ENCODE data around the gene TCOF1.

Gene TCOF1

DNA sequence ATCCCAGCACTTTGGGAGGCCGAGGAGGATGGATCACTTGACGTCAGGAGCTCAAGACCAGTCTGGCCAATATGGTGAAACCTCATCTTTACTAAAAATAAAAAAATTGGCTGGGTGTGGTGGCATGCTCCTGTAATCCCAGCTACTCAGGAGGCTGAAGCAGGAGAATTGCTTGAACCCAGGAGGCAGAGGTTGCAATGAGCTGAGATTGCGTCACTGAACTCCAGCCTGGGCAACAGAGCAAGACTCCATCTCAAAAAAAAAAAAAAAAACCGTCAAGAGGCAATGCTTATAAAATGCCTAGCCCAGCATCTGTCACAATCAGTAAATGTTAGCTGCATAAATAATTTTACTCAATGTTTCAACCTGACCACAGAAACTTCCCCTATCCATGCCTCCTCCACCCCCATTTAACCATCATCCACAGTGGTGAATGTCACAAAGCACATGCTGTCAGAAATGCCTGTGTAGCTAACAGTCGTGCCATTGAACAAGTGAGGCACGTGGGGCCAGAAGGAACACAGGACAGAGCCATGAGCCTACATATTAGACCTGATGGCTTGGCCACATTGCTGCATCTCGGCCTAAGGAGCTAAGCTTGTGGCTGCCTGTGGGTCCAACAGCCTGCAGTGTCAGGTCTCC, 16.8 kb upstream of the TCOF1 start:
- H4K20me1 ChIP-seq (ENCODE audit: insufficient read depth, low read length): no peaks in the 10 kb centered on the region
- no peak overlapping the region for H3K9ac ChIP-seq (ENCODE audit: low read length)
- TF ChIP-seq EZH2 (IDR thresholded peaks at IDR 0.05; ENCODE audit: borderline replicate concordance, low read length) (no peak), CTCF (IDR thresholded peaks at IDR 0.05; ENCODE audit: low read length) (no peak)
- H3K27me3 ChIP-seq (ENCODE audit: insufficient read depth, low read length): no peaks in the 10 kb centered on the region; the same call in 1 of the 2 replicates
- no peaks in the 10 kb centered on the region for H3K4me1 ChIP-seq (ENCODE audit: insufficient read depth, low read length, severe bottlenecking)
- no peaks in the 10 kb centered on the region for H3K36me3 ChIP-seq (ENCODE audit: insufficient read depth, low read length)
- no peak overlapping the region for H3K4me3 ChIP-seq (ENCODE audit: low read depth, low read length, poor library complexity, severe bottlenecking)
- H3K27ac ChIP-seq (ENCODE audit: low read depth, low read length, poor library complexity, severe bottlenecking): no peak overlapping the region
- H3K9me2 ChIP-seq (ENCODE audit: low read depth, low read length): no peaks in the 10 kb centered on the region
- H3F3A ChIP-seq (ENCODE audit: insufficient read depth, low read length): no peaks in the 10 kb centered on the region
- no peak overlapping the region for H3K4me2 ChIP-seq (ENCODE audit: low read length)
- no peak overlapping the region for H2AFZ ChIP-seq (ENCODE audit: low read length)
- no peaks in the 10 kb centered on the region for H3K79me2 ChIP-seq (ENCODE audit: insufficient read depth, low read length)
- H3K9me3 ChIP-seq (ENCODE audit: low read length): no peaks in the 10 kb centered on the region

- TF ChIP-seq CTCF (IDR thresholded peaks at IDR 0.05; ENCODE audit: low read length): no peak
- TF ChIP-seq EZH2 (IDR thresholded peaks at IDR 0.05; ENCODE audit: borderline replicate concordance, low read length): no peak
- Histone ChIP-seq H3K4me2 (ENCODE audit: low read length) (no peak overlapping the region), H3K9me2 (ENCODE audit: low read depth, low read length) (no peaks in the 10 kb centered on the region), H3K79me2 (ENCODE audit: insufficient read depth, low read length) (no peaks in the 10 kb centered on the region), H3K9ac (ENCODE audit: low read length) (no peak overlapping the region), H2AFZ (ENCODE audit: low read length) (no peak overlapping the region), H3K36me3 (ENCODE audit: insufficient read depth, low read length) (no peaks in the 10 kb centered on the region), H3K4me1 (ENCODE audit: insufficient read depth, low read length, severe bottlenecking) (no peaks in the 10 kb centered on the region), H3F3A (ENCODE audit: insufficient read depth, low read length) (no peaks in the 10 kb centered on the region), H3K9me3 (ENCODE audit: low read length) (no peaks in the 10 kb centered on the region), H3K4me3 (ENCODE audit: low read depth, low read length, poor library complexity, severe bottlenecking) (no peak overlapping the region), H3K27me3 (ENCODE audit: insufficient read depth, low read length) (no peaks in the 10 kb centered on the region; the same call in 1 of the 2 replicates), H3K27ac (ENCODE audit: low read depth, low read length, poor library complexity, severe bottlenecking) (no peak overlapping the region), H4K20me1 (ENCODE audit: insufficient read depth, low read length) (no peaks in the 10 kb centered on the region)
These were observed 16.2 kb upstream of the TCOF1 start for GRCh38 chr5:150341331-150341730.

GRCh38 chr5:150341989-150342388, 15.5 kb upstream of the TCOF1 start:
- no peaks in the 10 kb centered on the region for H3K36me3 ChIP-seq (ENCODE audit: insufficient read depth, low read length)
- H3K4me1 ChIP-seq (ENCODE audit: insufficient read depth, low read length, severe bottlenecking): no peaks in the 10 kb centered on the region
- no peaks in the 10 kb centered on the region for H3F3A ChIP-seq (ENCODE audit: insufficient read depth, low read length)
- no peak for TF ChIP-seq EZH2 (IDR thresholded peaks at IDR 0.05; ENCODE audit: borderline replicate concordance, low read length)
- no peak for TF ChIP-seq CTCF (IDR thresholded peaks at IDR 0.05; ENCODE audit: low read length)
- H3K27ac ChIP-seq (ENCODE audit: low read depth, low read length, poor library complexity, severe bottlenecking): no peak overlapping the region
- H3K9me3 ChIP-seq (ENCODE audit: low read length): no peaks in the 10 kb centered on the region
- H4K20me1 ChIP-seq (ENCODE audit: insufficient read depth, low read length): no peaks in the 10 kb centered on the region
- no peak overlapping the region for H2AFZ ChIP-seq (ENCODE audit: low read length)
- no peaks in the 10 kb centered on the region; the same call in 1 of the 2 replicates for H3K27me3 ChIP-seq (ENCODE audit: insufficient read depth, low read length)
- H3K4me2 ChIP-seq (ENCODE audit: low read length): no peak overlapping the region
- no peaks in the 10 kb centered on the region for H3K9me2 ChIP-seq (ENCODE audit: low read depth, low read length)
- H3K79me2 ChIP-seq (ENCODE audit: insufficient read depth, low read length): no peaks in the 10 kb centered on the region
- no peak overlapping the region for H3K4me3 ChIP-seq (ENCODE audit: low read depth, low read length, poor library complexity, severe bottlenecking)
- H3K9ac ChIP-seq (ENCODE audit: low read length): no peak overlapping the region

Data from OCI-LY1 (cell line).